ENCODE measurements around the gene NPEPPS. TPM values are rescaled to one million over a fixed set of nuclear protein-coding genes. Genes with fewer than 3 reads are reported as not detected.

NPEPPS gene
- total RNA-seq, 2 experiments from 2014 or later: 77.3 to 80.7 TPM

DNA sequence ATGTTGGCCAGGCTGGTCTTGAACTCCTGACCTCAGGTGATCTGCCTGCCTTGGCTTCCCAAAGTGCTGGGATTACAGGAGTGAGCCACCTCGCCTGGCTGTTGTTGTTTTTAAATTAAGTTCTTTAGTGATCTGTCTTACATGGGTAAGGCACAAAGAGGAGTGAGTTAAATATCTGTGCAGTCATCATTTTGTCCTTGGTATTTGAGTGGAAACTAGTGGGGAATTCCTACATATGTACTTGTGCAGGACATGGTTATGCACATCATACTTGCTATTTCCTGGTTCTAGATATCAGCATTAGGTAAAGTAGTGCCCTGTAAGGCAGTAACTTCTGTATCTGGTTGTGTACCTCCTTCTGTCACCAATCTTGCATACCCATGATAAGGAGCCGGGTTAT is 122.5 kb downstream of the NPEPPS start:
- peaks cover 78% of the 10 kb centered on the region for H3K4me1 Mint-ChIP-seq (ENCODE audit: low read depth)
- no peaks in the 10 kb centered on the region for H3K9me3 Mint-ChIP-seq
- Histone ChIP-seq H3K27me3 (ENCODE audit: control insufficient read depth in 1 of 2, insufficient read depth in 2 of 2, low read length in 2 of 2) (no peaks in the 10 kb centered on the region), H3K36me3 (ENCODE audit: insufficient read depth, low read length) (peaks cover 69% of the 10 kb centered on the region), H3K4me3 (ENCODE audit: low read length) (no peak overlapping the region), H3K27ac (ENCODE audit: low read depth in 1 of 2, low read length in 2 of 2) (no peak overlapping the region), H3K9me3 (ENCODE audit: control insufficient read depth in 1 of 2, insufficient read depth in 1 of 2, low read length in 2 of 2) (no peaks in the 10 kb centered on the region), H3K4me1 (ENCODE audit: insufficient read depth, low read length) (peaks cover 49% of the 10 kb centered on the region)
- DNase-seq (no peak), ATAC-seq (ENCODE audit: poor library complexity) (no peak)
- H3K27me3 Mint-ChIP-seq: no peaks in the 10 kb centered on the region
- POLR2A ChIA-PET: no interaction called here
- H3K36me3 Mint-ChIP-seq (ENCODE audit: low read depth): peaks cover 84% of the 10 kb centered on the region
- peak overlapping the region; percentile 42 for H3K27ac Mint-ChIP-seq
- H3K4me3 Mint-ChIP-seq: peak overlapping the region; percentile 23
- CTCF ChIA-PET: interaction anchor here (0.6 to 3.3 kb wide), 2 partner anchors 10 to 543 kb away, joined by 3 to 12 read pairs; no protein-coding TSS in a partner anchor
- TF ChIP-seq, protein P1, sequence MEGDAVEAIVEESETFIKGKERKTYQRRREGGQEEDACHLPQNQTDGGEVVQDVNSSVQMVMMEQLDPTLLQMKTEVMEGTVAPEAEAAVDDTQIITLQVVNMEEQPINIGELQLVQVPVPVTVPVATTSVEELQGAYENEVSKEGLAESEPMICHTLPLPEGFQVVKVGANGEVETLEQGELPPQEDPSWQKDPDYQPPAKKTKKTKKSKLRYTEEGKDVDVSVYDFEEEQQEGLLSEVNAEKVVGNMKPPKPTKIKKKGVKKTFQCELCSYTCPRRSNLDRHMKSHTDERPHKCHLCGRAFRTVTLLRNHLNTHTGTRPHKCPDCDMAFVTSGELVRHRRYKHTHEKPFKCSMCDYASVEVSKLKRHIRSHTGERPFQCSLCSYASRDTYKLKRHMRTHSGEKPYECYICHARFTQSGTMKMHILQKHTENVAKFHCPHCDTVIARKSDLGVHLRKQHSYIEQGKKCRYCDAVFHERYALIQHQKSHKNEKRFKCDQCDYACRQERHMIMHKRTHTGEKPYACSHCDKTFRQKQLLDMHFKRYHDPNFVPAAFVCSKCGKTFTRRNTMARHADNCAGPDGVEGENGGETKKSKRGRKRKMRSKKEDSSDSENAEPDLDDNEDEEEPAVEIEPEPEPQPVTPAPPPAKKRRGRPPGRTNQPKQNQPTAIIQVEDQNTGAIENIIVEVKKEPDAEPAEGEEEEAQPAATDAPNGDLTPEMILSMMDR (IDR thresholded peaks at IDR 0.05): no peak
- intact Hi-C loops (cut with DNase I, micrococcal nuclease): loop anchor here in 1 of 2 experiments (5.0 kb wide), 3 partner anchors 244 to 394 kb away; partner anchors contain the start of genes CDK5RAP3, NFE2L1 and SP2

- POLR2A ChIA-PET: interaction anchor here (0.9 to 1.3 kb wide), 2 partner anchors 9 to 22 kb away, joined by 3 to 4 read pairs; no protein-coding TSS in a partner anchor
- ATAC-seq (ENCODE audit: poor library complexity) (no peak), DNase-seq (no peak)
- no peaks in the 10 kb centered on the region for H3K9me3 Mint-ChIP-seq
- Histone ChIP-seq H3K27ac (ENCODE audit: low read depth in 1 of 2, low read length in 2 of 2) (no peak overlapping the region), H3K9me3 (ENCODE audit: control insufficient read depth in 1 of 2, insufficient read depth in 1 of 2, low read length in 2 of 2) (no peaks in the 10 kb centered on the region), H3K27me3 (ENCODE audit: control insufficient read depth in 1 of 2, insufficient read depth in 2 of 2, low read length in 2 of 2) (no peaks in the 10 kb centered on the region), H3K4me1 (ENCODE audit: insufficient read depth, low read length) (peaks cover 51% of the 10 kb centered on the region), H3K4me3 (ENCODE audit: low read length) (no peak overlapping the region), H3K36me3 (ENCODE audit: insufficient read depth, low read length) (peaks cover 80% of the 10 kb centered on the region)
- no peaks in the 10 kb centered on the region for H3K27me3 Mint-ChIP-seq
- peaks cover 84% of the 10 kb centered on the region for H3K36me3 Mint-ChIP-seq (ENCODE audit: low read depth)
- H3K27ac Mint-ChIP-seq: peak overlapping the region; percentile 59
- TF ChIP-seq, protein P1 (IDR thresholded peaks at IDR 0.05): no peak
- H3K4me3 Mint-ChIP-seq: peak overlapping the region; percentile 4
- intact Hi-C loops (cut with DNase I, micrococcal nuclease): loop anchor here in 1 of 2 experiments (5.0 kb wide), 3 partner anchors 242 to 392 kb away; partner anchors contain the start of genes CDK5RAP3, NFE2L1 and SP2
- CTCF ChIA-PET: interaction anchor here (0.7 to 3.3 kb wide), 2 partner anchors 9 to 294 kb away, joined by 3 to 12 read pairs; no protein-coding TSS in a partner anchor
- H3K4me1 Mint-ChIP-seq (ENCODE audit: low read depth): peaks cover 75% of the 10 kb centered on the region
These were observed 124.1 kb downstream of the NPEPPS start for GRCh38 chr17:47654991-47655390.

GRCh38 chr17:47660064-47660492 is 129.2 kb downstream of the NPEPPS start:
- Mint-ChIP-seq H3K4me3 (peak overlapping the region; percentile 79), H3K36me3 (ENCODE audit: low read depth) (peaks cover 88% of the 10 kb centered on the region), H3K4me1 (ENCODE audit: low read depth) (peaks cover 54% of the 10 kb centered on the region), H3K9me3 (no peaks in the 10 kb centered on the region), H3K27me3 (no peaks in the 10 kb centered on the region), H3K27ac (peak overlapping the region; percentile 83)
- Histone ChIP-seq H3K27ac (ENCODE audit: low read depth in 1 of 2, low read length in 2 of 2) (peak overlapping the region; percentile 62 to 77), H3K9me3 (ENCODE audit: control insufficient read depth in 1 of 2, insufficient read depth in 1 of 2, low read length in 2 of 2) (no peaks in the 10 kb centered on the region), H3K27me3 (ENCODE audit: control insufficient read depth in 1 of 2, insufficient read depth in 2 of 2, low read length in 2 of 2) (no peaks in the 10 kb centered on the region), H3K4me3 (ENCODE audit: low read length) (peak overlapping the region; percentile 42), H3K4me1 (ENCODE audit: insufficient read depth, low read length) (peaks cover 32% of the 10 kb centered on the region), H3K36me3 (ENCODE audit: insufficient read depth, low read length) (peaks cover 88% of the 10 kb centered on the region)
- ChIA-PET CTCF (interaction anchor here (1.6 kb wide), 1 partner anchor 73 kb away, joined by 3 read pairs; the partner anchor contains the start of gene TBX21), POLR2A (interaction anchor here (1.2 to 3.9 kb wide), 2 partner anchors 10 to 171 kb away, joined by 3 to 38 read pairs; partner anchors contain the start of genes KPNB1, LRRC46 and MRPL10)
- intact Hi-C loops (cut with DNase I, micrococcal nuclease): loop anchor here in 1 of 2 experiments (1.0 kb wide), 1 partner anchor 10 kb away; no protein-coding TSS in a partner anchor
- TF ChIP-seq, protein P1 (IDR thresholded peaks at IDR 0.05): no peak
- ATAC-seq (ENCODE audit: poor library complexity) (peak; percentile 80), DNase-seq (peak in 4 of 14 experiments; percentile 8 to 82 (median 72))

Data from CD4-positive, alpha-beta T cell (primary cell).